GM23338 (cell line): Measurements from ENCODE around the gene TMC3. TPM values are rescaled to one million over a fixed set of nuclear protein-coding genes. Genes with fewer than 3 reads are reported as not detected.

Source experiments
- ATAC-seq: fragments of 200-7000 bp; cut with Tn5 transposase; 3 replicates; pipeline ENCODE4 v1.9.1; 2020
- DNase-seq: peaks from one replicate; pipeline ENCODE4 v3.0.0-alpha.2; 2015; ENCODE audit warnings: low spot score
- H2AFZ ChIP-seq: fragments of 200-600 bp; sonication (generic); 2 replicates; pipeline ENCODE4 v1.8.0; 2016; ENCODE audit warnings: antibody characterized with exemption, mild to moderate bottlenecking, moderate library complexity
- H3F3A ChIP-seq: fragments of 200-600 bp; sonication (generic); replicated peaks from 2 replicates; pipeline ENCODE4 v1.8.0; 2017; ENCODE audit warnings: antibody characterized with exemption, mixed run types, low read depth
- H3K27ac ChIP-seq: fragments of 200-600 bp; sonication (generic); 2 replicates; pipeline ENCODE4 v1.6.1; 2016; ENCODE audit warnings: low read depth
- H3K27me3 ChIP-seq: fragments of 200-600 bp; sonication (generic); 2 replicates; pipeline ENCODE4 v1.8.0; 2016; ENCODE audit warnings: mild to moderate bottlenecking, mixed run types, moderate library complexity; ENCODE audit not compliant: insufficient read depth
- H3K36me3 ChIP-seq: fragments of 200-600 bp; sonication (generic); 2 replicates; pipeline ENCODE4 v1.8.0; 2016; ENCODE audit warnings: mild to moderate bottlenecking; ENCODE audit not compliant: insufficient read depth
- H3K4me1 ChIP-seq: fragments of 200-600 bp; sonication (generic); 2 replicates; pipeline ENCODE4 v1.8.0; 2016; ENCODE audit warnings: mild to moderate bottlenecking, moderate library complexity; ENCODE audit not compliant: insufficient read depth
- H3K4me2 ChIP-seq: fragments of 200-600 bp; sonication (generic); 2 replicates; pipeline ENCODE4 v1.7.1; 2017; ENCODE audit warnings: mixed run types
- H3K4me3 ChIP-seq: fragments of 200-600 bp; sonication (generic); 2 replicates; pipeline ENCODE4 v1.6.1; 2016; ENCODE audit warnings: mixed run types
- H3K79me2 ChIP-seq: fragments of 200-600 bp; sonication (generic); replicated peaks from 2 replicates; pipeline ENCODE4 v1.8.0; 2017; ENCODE audit warnings: mild to moderate bottlenecking; ENCODE audit not compliant: insufficient read depth
- H3K9me2 ChIP-seq: fragments of 200-600 bp; sonication (generic); 2 replicates; pipeline ENCODE4 v1.8.0; 2017; ENCODE audit not compliant: insufficient read depth
- H4K20me1 ChIP-seq: fragments of 200-600 bp; sonication (generic); replicated peaks from 2 replicates; pipeline ENCODE4 v1.8.0; 2017; ENCODE audit warnings: mild to moderate bottlenecking; ENCODE audit not compliant: insufficient read depth
- H3K27ac Mint-ChIP-seq: 2 replicates; pipeline ENCODE4 v1.8.0; 2020; ENCODE audit warnings: inconsistent platforms, mild to moderate bottlenecking, moderate library complexity, mixed read lengths
- H3K27me3 Mint-ChIP-seq: 3 replicates; pipeline ENCODE4 v1.8.0; 2022; ENCODE audit warnings: low read depth, mild to moderate bottlenecking, moderate library complexity, mixed read lengths, inconsistent platforms; ENCODE audit not compliant: insufficient read depth, poor library complexity
- H3K36me3 Mint-ChIP-seq: 3 replicates; pipeline ENCODE4 v1.8.0; 2021; ENCODE audit warnings: low read depth, mild to moderate bottlenecking, inconsistent platforms, moderate library complexity, mixed read lengths
- H3K4me1 Mint-ChIP-seq: 3 replicates; pipeline ENCODE4 v1.8.0; 2020; ENCODE audit warnings: mild to moderate bottlenecking, inconsistent platforms, mixed read lengths
- H3K4me3 Mint-ChIP-seq: 3 replicates; pipeline ENCODE4 v1.8.0; 2021; ENCODE audit warnings: moderate library complexity, mild to moderate bottlenecking, inconsistent platforms, mixed read lengths
- H3K9me3 Mint-ChIP-seq: 3 replicates; pipeline ENCODE4 v1.8.0; 2020; ENCODE audit warnings: moderate library complexity, mild to moderate bottlenecking, inconsistent platforms, mixed read lengths
- CREB1 ChIP-seq: fragments of 250-450 bp; sonication (Bioruptor Pico); IDR thresholded peaks from 2 replicates; pipeline ENCODE4 v1.5.0; 2020; ENCODE audit warnings: low read depth, mild to moderate bottlenecking, moderate library complexity
- CTCF ChIP-seq, 2 experiments: fragments of 200-600 bp in 1 of 2; sonication (generic) in 1 of 2; conservative IDR thresholded peaks; 2 replicates each; pipeline versions ENCODE4 v1.5.1 to v1.6.1; 2016 to 2017; ENCODE audit warnings: antibody characterized with exemption in 2 of 2, low read depth in 2 of 2, mild to moderate bottlenecking in 2 of 2, moderate library complexity in 1 of 2
- ETS1 ChIP-seq: IDR thresholded peaks from 2 replicates; pipeline ENCODE4 v1.6.1; 2016; ENCODE audit warnings: antibody characterized with exemption
- EZH2 ChIP-seq: fragments of 200-600 bp; sonication (generic); IDR thresholded peaks from one replicate; pipeline ENCODE4 v1.8.0; 2017; ENCODE audit warnings: antibody characterized with exemption, mild to moderate bottlenecking, low read depth; ENCODE audit not compliant: unreplicated experiment
- EZH2phosphoT487 ChIP-seq: fragments of 200-600 bp; sonication (generic); IDR thresholded peaks from one replicate; pipeline ENCODE4 v1.8.1; 2018; ENCODE audit warnings: antibody characterized with exemption; ENCODE audit not compliant: unreplicated experiment
- JUNB ChIP-seq: IDR thresholded peaks from one replicate; pipeline ENCODE4 v1.6.1; 2016; ENCODE audit warnings: antibody characterized with exemption; ENCODE audit not compliant: unreplicated experiment
- NANOG ChIP-seq: IDR thresholded peaks from 2 replicates; pipeline ENCODE4 v1.6.1; 2016; ENCODE audit warnings: antibody characterized with exemption, borderline replicate concordance
- POLR2AphosphoS5 ChIP-seq: IDR thresholded peaks from 2 replicates; pipeline ENCODE4 v1.6.1; 2016; ENCODE audit warnings: antibody characterized with exemption, low read depth
- REST ChIP-seq: IDR thresholded peaks from one replicate; pipeline ENCODE4 v1.6.1; 2018; ENCODE audit warnings: antibody characterized with exemption; ENCODE audit not compliant: unreplicated experiment
- STAT1 ChIP-seq: IDR thresholded peaks from one replicate; pipeline ENCODE4 v1.6.1; 2016; ENCODE audit warnings: antibody characterized with exemption; ENCODE audit not compliant: unreplicated experiment
- ZNF114 ChIP-seq: fragments of 250-450 bp; sonication (Bioruptor Pico); IDR thresholded peaks from 2 replicates; pipeline ENCODE4 v1.5.0; 2020; ENCODE audit warnings: mild to moderate bottlenecking, moderate library complexity
- ZNF331 ChIP-seq: fragments of 250-450 bp; sonication (Bioruptor Pico); IDR thresholded peaks from 2 replicates; pipeline ENCODE4 v1.5.0; 2020; ENCODE audit warnings: low read depth, mild to moderate bottlenecking, moderate library complexity
- ZNF462 ChIP-seq: fragments of 250-450 bp; sonication (Bioruptor Pico); IDR thresholded peaks from 2 replicates; pipeline ENCODE4 v1.5.0; 2020; ENCODE audit warnings: mild to moderate bottlenecking, moderate library complexity
- polyA plus RNA-seq: library from polyadenylated mRNA; unstranded; fragments of >200 nt; fragmentation: Nextera tagmentation; extraction: Ambion mirVana; gene quantifications from 2 replicates; pipeline ENCODE4 v1.2.1, GENCODE V29; 2016
- total RNA-seq: library from RNA; depleted of rRNA; stranded (reverse); fragments of >200 nt; shearing (Covaris generic); gene quantifications from 2 replicates; pipeline ENCODE4 v1.2.3, GENCODE V29; 2014

TMC3 gene
- total and polyA plus RNA-seq, 2 experiments from 2014 or later = 0.10 TPM; not detected in 1

GRCh38 chr15:81338170-81339007 is 35.6 kb downstream of the TMC3 start:
- no peaks in the 10 kb centered on the region for H3K36me3 Mint-ChIP-seq
- no peak overlapping the region for H3K4me2 ChIP-seq
- no peaks in the 10 kb centered on the region; the same call in 1 of the 2 replicates for H4K20me1 ChIP-seq

More at GRCh38 chr15:81338170-81339007, 35.6 kb downstream of the TMC3 start:
- TF ChIP-seq NANOG (no peak), EZH2phosphoT487 (no peak), ETS1 (no peak), ZNF114 (CRISPR knock-in tag) (no peak), ZNF462 (CRISPR knock-in tag) (no peak), JUNB (no peak), POLR2AphosphoS5 (no peak), STAT1 (no peak), REST (no peak), EZH2 (no peak), CTCF (conservative IDR thresholded peaks at IDR 0.05; ENCODE audit: low read depth in 2 of 2) (no peak), CREB1 (CRISPR knock-in tag) (no peak), ZNF331 (CRISPR knock-in tag) (no peak)
- H3K27ac Mint-ChIP-seq = no peak overlapping the region
- ATAC-seq (no peak), DNase-seq (no peak)
- no peaks in the 10 kb centered on the region for H3F3A ChIP-seq
- H3K36me3 ChIP-seq = no peaks in the 10 kb centered on the region
- H3K79me2 ChIP-seq = no peaks in the 10 kb centered on the region
- H3K27ac ChIP-seq = no peak overlapping the region
- no peaks in the 10 kb centered on the region; the same call in 2 of the 3 replicates for H3K4me1 Mint-ChIP-seq
- H3K4me1 ChIP-seq = no peaks in the 10 kb centered on the region
- H3K27me3 Mint-ChIP-seq = peaks cover 3% of the 10 kb centered on the region
- no peak overlapping the region for H3K4me3 ChIP-seq
- no peaks in the 10 kb centered on the region for H3K9me2 ChIP-seq
- H3K9me3 Mint-ChIP-seq = no peaks in the 10 kb centered on the region
- no peak overlapping the region for H3K4me3 Mint-ChIP-seq
- no peak overlapping the region for H2AFZ ChIP-seq
- H3K27me3 ChIP-seq = no peaks in the 10 kb centered on the region
